Measurements from ENCODE around the gene FLT3LG.
"Not testable (repeated sequence)": the region's sequence is repeated elsewhere in the genome, so short reads cannot be mapped to it uniquely, and the experiment has no call there.

The FLT3LG gene

GRCh38 chr19:49468746-49469447 lies 5.1 kb upstream of the FLT3LG start:
- DNase-seq (ENCODE audit: low read depth, low spot score) = peak; percentile 46
- no peak overlapping the region for H3K4me3 ChIP-seq (ENCODE audit: low read depth, low read length)
- no peak for TF ChIP-seq CTCF (IDR thresholded peaks at IDR 0.05; ENCODE audit: low read depth, low read length)
- in situ Hi-C loops (cut with HindIII; ENCODE audit: low sequenced_read_pairs) = no loop called here

- in situ Hi-C loops (cut with HindIII; ENCODE audit: low sequenced_read_pairs) = no loop called here
- TF ChIP-seq CTCF (IDR thresholded peaks at IDR 0.05; ENCODE audit: low read depth, low read length) = peak; percentile 17
- no peak for DNase-seq (ENCODE audit: low read depth, low spot score)
- H3K4me3 ChIP-seq (ENCODE audit: low read depth, low read length) = no peak overlapping the region
Measured at GRCh38 chr19:49469828-49470614, 4.0 kb upstream of the FLT3LG start.

- in situ Hi-C loops (cut with HindIII; ENCODE audit: low sequenced_read_pairs) = no loop called here
- no peak for TF ChIP-seq CTCF (IDR thresholded peaks at IDR 0.05; ENCODE audit: low read depth, low read length)
- DNase-seq (ENCODE audit: low read depth, low spot score) = no peak
- no peak overlapping the region for H3K4me3 ChIP-seq (ENCODE audit: low read depth, low read length)
Measured at GRCh38 chr19:49470615-49470978, 3.4 kb upstream of the FLT3LG start.

- no peak for DNase-seq (ENCODE audit: low read depth, low spot score)
- TF ChIP-seq CTCF (IDR thresholded peaks at IDR 0.05; ENCODE audit: low read depth, low read length) = no peak
- in situ Hi-C loops (cut with HindIII; ENCODE audit: low sequenced_read_pairs) = no loop called here
- H3K4me3 ChIP-seq (ENCODE audit: low read depth, low read length) = no peak overlapping the region
Measured at GRCh38 chr19:49472936-49473335, 1.1 kb upstream of the FLT3LG start.

GRCh38 chr19:49473501-49473867 lies 531 bp upstream of the FLT3LG start:
- peak overlapping the region; percentile 58 for H3K4me3 ChIP-seq (ENCODE audit: low read depth, low read length)
- in situ Hi-C loops (cut with HindIII; ENCODE audit: low sequenced_read_pairs); DNase-seq (ENCODE audit: low read depth, low spot score): not testable (repeated sequence)

- TF ChIP-seq CTCF (IDR thresholded peaks at IDR 0.05; ENCODE audit: low read depth, low read length) = no peak
- in situ Hi-C loops (cut with HindIII; ENCODE audit: low sequenced_read_pairs) = no loop called here
- no peak for DNase-seq (ENCODE audit: low read depth, low spot score)
- H3K4me3 ChIP-seq (ENCODE audit: low read depth, low read length) = peak overlapping the region; percentile 58
Measured at GRCh38 chr19:49474542-49474924, 518 bp downstream of the FLT3LG start.

GRCh38 chr19:49475191-49475917 lies 1.3 kb downstream of the FLT3LG start:
- no peak for TF ChIP-seq CTCF (IDR thresholded peaks at IDR 0.05; ENCODE audit: low read depth, low read length)
- DNase-seq (ENCODE audit: low read depth, low spot score) = no peak
- in situ Hi-C loops (cut with HindIII; ENCODE audit: low sequenced_read_pairs) = no loop called here
- no peak overlapping the region for H3K4me3 ChIP-seq (ENCODE audit: low read depth, low read length)
